Measurements from ENCODE around the gene EPB41. TPM values are rescaled to one million over a fixed set of nuclear protein-coding genes. Genes with fewer than 3 reads are reported as not detected.
"Not testable (repeated sequence)": the region's sequence is repeated elsewhere in the genome, so short reads cannot be mapped to it uniquely, and the experiment has no call there.

The EPB41 gene
- total RNA-seq, 1 experiment from 2014 or later = 41.7 TPM

DNA sequence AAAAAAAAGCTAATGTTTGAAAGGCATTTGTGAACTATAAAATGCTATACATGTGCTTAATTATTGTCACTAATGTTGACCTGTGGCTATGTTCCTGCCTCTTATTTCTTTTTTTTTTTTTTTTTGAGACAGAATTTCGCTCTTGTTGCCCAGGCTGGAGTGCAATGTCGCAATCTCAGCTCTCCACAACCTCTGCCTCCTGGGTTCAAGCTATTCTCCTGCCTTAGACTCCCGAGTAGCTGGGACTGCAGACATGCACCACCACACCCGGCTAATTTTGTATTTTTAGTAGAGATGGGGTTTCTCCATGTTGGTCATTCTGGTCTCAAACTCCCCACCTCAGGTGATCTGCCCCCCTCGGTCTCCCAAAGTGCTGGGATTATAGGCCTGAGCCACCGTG, 193.7 kb downstream of the EPB41 start:
- H3K9ac ChIP-seq (ENCODE audit: low read length); ATAC-seq; DNase-seq (ENCODE audit: low read depth, low spot score); H3K4me1 ChIP-seq (ENCODE audit: control insufficient read depth in 1 of 2, insufficient read depth in 2 of 2, low read length in 2 of 2); H3K4me2 ChIP-seq (ENCODE audit: low read length); H3K36me3 ChIP-seq (ENCODE audit: control insufficient read depth in 1 of 2, insufficient read depth in 2 of 2, low read length in 2 of 2); H3K27me3 ChIP-seq (ENCODE audit: insufficient read depth, low read length); BruUV-seq (replicated peaks); POLR2A ChIA-PET; H4K20me1 ChIP-seq (ENCODE audit: insufficient read depth); H3K9me2 ChIP-seq (ENCODE audit: insufficient read depth); H3K4me3 ChIP-seq (replicated peaks in 1 of 2; ENCODE audit: low read depth in 1 of 2, low read length in 2 of 2); intact Hi-C loops (cut with micrococcal nuclease); H3K27ac ChIP-seq (ENCODE audit: low read depth, low read length); H2AFZ ChIP-seq (ENCODE audit: low read depth, low read length, poor library complexity, severe bottlenecking); H3K79me2 ChIP-seq (ENCODE audit: insufficient read depth, low read length); H3K9me3 ChIP-seq (ENCODE audit: control insufficient read depth in 1 of 2, insufficient read depth in 1 of 2, low read depth in 1 of 2, low read length in 2 of 2): not testable (repeated sequence)
- ChIA-PET RAD21 (ENCODE audit: low non-redundant PET in 1 of 2, low total read pairs in 2 of 2, uncharacterized antibody in 2 of 2, unreplicated experiment in 2 of 2) (interaction anchor here in 1 of 2 experiments (0.5 kb wide), 1 partner anchor 17 kb away, joined by 6 read pairs; no protein-coding TSS in a partner anchor), CTCF (interaction anchor here (1.2 to 1.8 kb wide), 2 partner anchors 9 to 226 kb away, joined by 4 to 5 read pairs; no protein-coding TSS in a partner anchor)

DNA sequence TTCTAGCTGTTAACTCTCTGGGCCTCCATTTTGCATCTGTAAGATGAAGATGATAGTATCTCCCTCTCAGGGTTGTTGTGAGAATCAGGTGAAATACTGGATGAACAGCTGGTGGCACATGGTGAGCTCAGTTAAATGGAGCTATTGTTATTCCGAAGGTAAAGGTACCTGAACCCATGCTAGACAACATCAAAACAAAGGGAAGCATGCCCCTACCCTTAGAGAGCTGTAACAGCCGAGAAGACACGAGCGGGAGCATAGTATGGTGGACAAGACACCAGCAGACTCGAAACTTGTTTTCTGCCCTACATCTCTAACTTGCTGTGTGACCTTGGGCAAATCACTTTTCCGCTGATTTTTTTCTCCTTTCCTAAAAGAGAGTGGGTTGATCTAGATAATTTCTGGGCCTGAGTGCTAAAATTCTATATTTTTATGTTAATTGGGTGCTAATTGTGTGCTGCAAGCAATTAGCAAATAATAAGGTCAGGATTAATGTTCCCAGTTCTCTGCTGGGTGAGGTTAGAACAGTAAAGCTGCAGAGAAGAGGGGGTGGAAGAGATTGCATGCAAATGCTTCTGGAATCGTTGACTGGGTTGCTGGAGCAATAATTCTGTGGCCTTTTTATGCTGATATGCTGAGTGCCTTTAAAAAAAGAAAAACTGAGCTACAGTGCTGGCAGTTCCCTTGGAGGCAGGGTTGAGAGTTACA, 198.5 kb downstream of the EPB41 start:
- POLR2A ChIA-PET = interaction anchor here (1.3 kb wide), 1 partner anchor 17 kb away, joined by 4 read pairs; no protein-coding TSS in a partner anchor
- Histone ChIP-seq H3K27me3 (ENCODE audit: insufficient read depth, low read length) (no peaks in the 10 kb centered on the region), H3K79me2 (ENCODE audit: insufficient read depth, low read length) (no peaks in the 10 kb centered on the region), H3K36me3 (ENCODE audit: control insufficient read depth in 1 of 2, insufficient read depth in 2 of 2, low read length in 2 of 2) (no peaks in the 10 kb centered on the region), H3K9me2 (ENCODE audit: insufficient read depth) (no peaks in the 10 kb centered on the region), H2AFZ (ENCODE audit: low read depth, low read length, poor library complexity, severe bottlenecking) (no peak overlapping the region), H3K9me3 (ENCODE audit: control insufficient read depth in 1 of 2, insufficient read depth in 1 of 2, low read depth in 1 of 2, low read length in 2 of 2) (no peaks in the 10 kb centered on the region), H4K20me1 (ENCODE audit: insufficient read depth) (no peaks in the 10 kb centered on the region), H3K4me2 (ENCODE audit: low read length) (no peak overlapping the region), H3K27ac (ENCODE audit: low read depth, low read length) (no peak overlapping the region), H3K4me3 (replicated peaks in 1 of 2; ENCODE audit: low read depth in 1 of 2, low read length in 2 of 2) (no peak overlapping the region), H3K4me1 (ENCODE audit: control insufficient read depth in 1 of 2, insufficient read depth in 2 of 2, low read length in 2 of 2) (no peaks in the 10 kb centered on the region), H3K9ac (ENCODE audit: low read length) (no peak overlapping the region)
- intact Hi-C loops (cut with micrococcal nuclease) = no loop called here
- ATAC-seq = no peak
- DNase-seq (ENCODE audit: low read depth, low spot score) = no peak
- RAD21 ChIA-PET (ENCODE audit: low non-redundant PET in 1 of 2, low total read pairs in 2 of 2, uncharacterized antibody in 2 of 2, unreplicated experiment in 2 of 2) = interaction anchor here in 1 of 2 experiments (0.6 kb wide), 1 partner anchor 337 kb away, joined by 3 read pairs; no protein-coding TSS in a partner anchor
- TF ChIP-seq, protein P1, sequence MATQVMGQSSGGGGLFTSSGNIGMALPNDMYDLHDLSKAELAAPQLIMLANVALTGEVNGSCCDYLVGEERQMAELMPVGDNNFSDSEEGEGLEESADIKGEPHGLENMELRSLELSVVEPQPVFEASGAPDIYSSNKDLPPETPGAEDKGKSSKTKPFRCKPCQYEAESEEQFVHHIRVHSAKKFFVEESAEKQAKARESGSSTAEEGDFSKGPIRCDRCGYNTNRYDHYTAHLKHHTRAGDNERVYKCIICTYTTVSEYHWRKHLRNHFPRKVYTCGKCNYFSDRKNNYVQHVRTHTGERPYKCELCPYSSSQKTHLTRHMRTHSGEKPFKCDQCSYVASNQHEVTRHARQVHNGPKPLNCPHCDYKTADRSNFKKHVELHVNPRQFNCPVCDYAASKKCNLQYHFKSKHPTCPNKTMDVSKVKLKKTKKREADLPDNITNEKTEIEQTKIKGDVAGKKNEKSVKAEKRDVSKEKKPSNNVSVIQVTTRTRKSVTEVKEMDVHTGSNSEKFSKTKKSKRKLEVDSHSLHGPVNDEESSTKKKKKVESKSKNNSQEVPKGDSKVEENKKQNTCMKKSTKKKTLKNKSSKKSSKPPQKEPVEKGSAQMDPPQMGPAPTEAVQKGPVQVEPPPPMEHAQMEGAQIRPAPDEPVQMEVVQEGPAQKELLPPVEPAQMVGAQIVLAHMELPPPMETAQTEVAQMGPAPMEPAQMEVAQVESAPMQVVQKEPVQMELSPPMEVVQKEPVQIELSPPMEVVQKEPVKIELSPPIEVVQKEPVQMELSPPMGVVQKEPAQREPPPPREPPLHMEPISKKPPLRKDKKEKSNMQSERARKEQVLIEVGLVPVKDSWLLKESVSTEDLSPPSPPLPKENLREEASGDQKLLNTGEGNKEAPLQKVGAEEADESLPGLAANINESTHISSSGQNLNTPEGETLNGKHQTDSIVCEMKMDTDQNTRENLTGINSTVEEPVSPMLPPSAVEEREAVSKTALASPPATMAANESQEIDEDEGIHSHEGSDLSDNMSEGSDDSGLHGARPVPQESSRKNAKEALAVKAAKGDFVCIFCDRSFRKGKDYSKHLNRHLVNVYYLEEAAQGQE (IDR thresholded peaks at IDR 0.05; ENCODE audit: low read depth) = no peak
- TF ChIP-seq JUND (IDR thresholded peaks at IDR 0.05) = no peak
- TF ChIP-seq SP1 (IDR thresholded peaks at IDR 0.05; ENCODE audit: low read depth) = no peak
- no TSS peak for BruUV-seq (replicated peaks)
- CTCF ChIA-PET = interaction anchor here (1.4 kb wide), 1 partner anchor 9 kb away, joined by 5 read pairs; no protein-coding TSS in a partner anchor
